Renal cortical epithelial cell (primary cell): ENCODE results near the gene PRPF38B. TPM values are rescaled to one million over a fixed set of nuclear protein-coding genes. Genes with fewer than 3 reads are reported as not detected.
A peak's percentile ranks its signal among the peaks of the same experiment; 100 is the strongest.
"Not testable (repeated sequence)": the region's sequence is repeated elsewhere in the genome, so short reads cannot be mapped to it uniquely, and the experiment has no call there.

Experiments
- DNase-seq: peaks from one replicate; pipeline ENCODE4 v3.0.0-alpha.2; 2011; ENCODE audit warnings: low read depth
- total RNA-seq: library from RNA; depleted of rRNA; stranded (reverse); fragments of >200 nt; gene quantifications from 2 replicates; pipeline ENCODE4 v1.2.3, GENCODE V29; 2014

Gene PRPF38B
- total RNA-seq, 1 donor from 2014 or later: 17.5 TPM

GRCh38 chr1:108679586-108680213 lies 12.4 kb upstream of the PRPF38B start:
- DNase-seq: no peak

DNA sequence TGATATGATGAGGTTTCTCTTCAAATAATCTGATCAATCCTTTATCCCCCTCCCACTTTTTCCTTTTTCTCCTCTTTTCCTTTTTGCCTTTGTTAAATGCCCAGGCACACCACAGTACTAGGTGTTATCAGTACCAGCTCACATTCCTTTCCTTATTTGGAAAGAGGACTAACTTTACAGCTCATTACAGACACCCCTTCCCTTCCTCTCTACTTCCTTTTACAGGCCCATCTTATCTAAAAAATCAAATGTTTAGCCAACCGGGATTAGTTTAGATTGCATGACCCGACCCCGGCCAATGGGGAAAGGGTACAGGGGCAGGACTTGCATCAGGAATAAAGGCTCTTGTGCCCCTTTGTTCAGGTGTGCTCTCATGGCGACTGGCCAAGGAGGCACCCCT lies 10.4 kb upstream of the PRPF38B start:
- not testable (repeated sequence) for DNase-seq

DNA sequence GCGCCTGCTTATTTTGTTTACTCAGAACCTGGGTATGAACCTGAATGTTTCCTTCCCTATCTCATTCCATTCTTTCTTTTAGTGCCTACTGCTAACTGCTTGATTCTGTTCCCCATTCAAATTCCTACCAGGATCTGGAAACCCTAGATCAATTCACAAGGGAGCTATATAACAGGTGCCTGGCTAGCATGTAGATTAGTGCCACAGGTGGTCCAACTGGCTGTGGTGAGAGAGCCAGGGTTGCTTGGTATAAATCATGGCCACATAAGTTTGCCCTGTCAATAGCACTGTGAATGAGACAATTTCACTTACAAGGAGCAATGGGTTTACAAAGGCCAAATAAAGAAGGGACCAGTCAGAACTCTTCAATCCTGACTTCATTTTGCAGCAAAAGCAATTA lies 6.6 kb upstream of the PRPF38B start:
- DNase-seq: no peak

DNA sequence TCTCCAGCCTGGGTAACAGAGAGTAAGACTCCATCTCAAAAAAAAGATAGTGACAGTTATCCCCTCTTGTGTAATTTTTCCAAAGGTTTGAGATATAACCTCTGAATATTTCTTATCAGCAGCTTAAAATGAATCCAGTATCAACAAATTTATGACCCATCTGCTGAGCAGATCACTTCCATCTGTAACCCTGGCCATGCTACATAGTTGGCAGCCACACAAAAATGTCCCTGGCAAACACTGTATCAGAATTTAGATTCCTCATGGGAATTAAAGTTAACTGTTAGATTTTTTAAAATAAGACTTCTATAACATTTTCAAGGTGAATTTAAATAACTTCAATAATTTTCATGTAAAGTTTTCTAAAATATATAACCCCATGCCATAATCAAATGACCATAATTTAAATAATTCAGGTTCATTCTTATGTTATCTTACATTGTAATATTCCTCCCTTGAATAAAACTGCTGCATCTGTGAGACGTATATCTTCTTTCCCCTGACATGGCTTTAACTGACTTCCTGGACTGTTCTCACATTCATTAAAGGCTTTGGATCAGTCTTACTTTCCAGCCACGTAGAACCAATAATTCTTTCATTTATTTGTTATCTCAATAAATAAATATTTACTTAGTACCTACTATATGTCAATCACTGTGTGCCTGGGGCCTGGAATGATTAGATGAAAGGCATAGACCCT lies 5.3 kb upstream of the PRPF38B start:
- DNase-seq: no peak

- peak; percentile 19 for DNase-seq
Measured at GRCh38 chr1:108691128-108691941, 775 bp upstream of the PRPF38B start.

GRCh38 chr1:108692724-108693655 lies 880 bp downstream of the PRPF38B start:
- DNase-seq: peak; percentile 69

GRCh38 chr1:108695535-108695934 lies 3.4 kb downstream of the PRPF38B start:
- no peak for DNase-seq

DNA sequence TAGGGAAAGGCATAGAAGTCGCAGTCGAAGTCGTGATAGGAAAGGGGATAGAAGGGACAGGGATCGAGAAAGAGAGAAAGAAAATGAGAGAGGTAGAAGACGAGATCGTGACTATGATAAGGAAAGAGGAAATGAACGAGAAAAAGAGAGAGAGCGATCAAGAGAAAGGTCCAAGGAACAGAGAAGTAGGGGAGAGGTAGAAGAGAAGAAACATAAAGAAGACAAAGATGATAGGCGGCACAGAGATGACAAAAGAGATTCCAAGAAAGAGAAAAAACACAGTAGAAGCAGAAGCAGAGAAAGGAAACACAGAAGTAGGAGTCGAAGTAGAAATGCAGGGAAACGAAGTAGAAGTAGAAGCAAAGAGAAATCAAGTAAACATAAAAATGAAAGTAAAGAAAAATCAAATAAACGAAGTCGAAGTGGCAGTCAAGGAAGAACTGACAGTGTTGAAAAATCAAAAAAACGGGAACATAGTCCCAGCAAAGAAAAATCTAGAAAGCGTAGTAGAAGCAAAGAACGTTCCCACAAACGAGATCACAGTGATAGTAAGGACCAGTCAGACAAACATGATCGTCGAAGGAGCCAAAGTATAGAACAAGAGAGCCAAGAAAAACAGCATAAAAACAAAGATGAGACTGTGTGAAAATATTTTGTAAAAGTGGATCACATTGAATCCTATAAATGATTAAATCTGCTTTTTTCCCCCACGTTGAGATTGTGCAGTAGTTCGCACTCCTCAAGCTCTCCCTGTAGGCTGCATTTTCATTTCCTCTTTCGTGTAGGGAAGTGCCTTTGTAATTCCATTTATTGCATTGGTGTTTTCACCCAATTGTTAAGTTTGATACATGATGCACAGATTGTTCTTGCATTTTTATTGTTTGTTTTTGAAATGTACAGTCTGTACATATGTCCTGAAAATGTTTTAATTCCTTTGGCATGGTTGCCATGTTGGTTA lies 7.5 kb downstream of the PRPF38B start:
- DNase-seq: no peak

GRCh38 chr1:108701176-108701849 lies 9.2 kb downstream of the PRPF38B start:
- no peak for DNase-seq

DNA sequence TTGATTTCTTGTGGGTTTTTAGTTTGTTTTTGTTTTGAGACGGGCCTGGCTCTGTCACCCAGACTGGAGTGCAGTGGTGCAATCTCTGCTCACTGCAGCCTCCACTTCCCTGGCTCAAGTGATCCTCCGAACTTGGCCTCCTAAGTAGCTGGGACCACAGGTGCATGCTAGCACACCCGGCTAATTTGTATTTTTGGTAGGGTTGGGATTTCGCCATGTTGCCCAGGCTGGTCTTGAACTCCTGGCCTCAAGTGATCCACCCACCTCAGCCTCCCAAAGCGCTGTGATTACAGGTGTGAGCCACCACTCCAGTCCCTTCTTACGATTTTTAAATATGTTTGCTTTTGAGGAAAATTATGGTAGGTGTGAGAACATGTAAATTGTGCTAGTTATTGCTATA lies 10.0 kb downstream of the PRPF38B start:
- not testable (repeated sequence) for DNase-seq

DNA sequence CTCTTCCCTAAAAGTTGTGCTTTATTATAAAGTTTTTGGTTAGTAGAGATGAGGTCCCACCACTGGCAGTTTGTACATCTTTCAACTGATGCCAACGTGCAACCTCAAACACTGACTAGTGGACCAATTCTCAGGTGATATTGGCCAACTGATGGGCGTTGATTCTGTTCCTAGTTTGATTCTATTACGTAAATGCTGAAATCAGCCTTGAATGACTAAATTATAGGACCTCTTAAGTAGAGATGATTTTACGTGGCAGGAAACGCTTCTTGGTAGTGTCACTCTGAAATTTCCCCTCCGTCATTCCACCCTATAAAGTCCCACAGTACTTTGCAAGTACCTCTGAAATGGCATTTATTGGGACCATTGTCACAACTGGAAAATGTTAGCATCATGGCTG lies 11.8 kb downstream of the PRPF38B start:
- DNase-seq: no peak

DNA sequence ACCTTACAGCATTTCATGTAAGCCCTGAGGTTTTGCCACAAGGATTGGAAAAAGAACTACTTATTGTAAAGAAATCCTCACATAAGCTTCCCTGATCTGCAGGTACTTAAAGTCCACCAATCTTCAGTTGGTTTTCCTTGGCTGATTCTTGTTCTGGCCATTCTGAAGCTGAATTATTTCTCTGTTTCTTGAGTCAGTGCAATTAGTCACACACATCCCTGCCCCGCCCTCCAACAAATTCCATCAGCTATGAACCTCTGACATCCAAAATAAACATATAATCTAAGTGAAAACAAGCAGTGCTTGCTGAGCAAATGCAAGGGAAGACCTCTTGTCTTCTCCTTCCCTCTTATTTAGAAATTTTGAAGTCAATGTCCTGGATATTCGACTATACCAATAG lies 12.4 kb downstream of the PRPF38B start:
- DNase-seq: peak; percentile 80

- DNase-seq: no peak
Measured at GRCh38 chr1:108706643-108707042, 14.5 kb downstream of the PRPF38B start.

DNA sequence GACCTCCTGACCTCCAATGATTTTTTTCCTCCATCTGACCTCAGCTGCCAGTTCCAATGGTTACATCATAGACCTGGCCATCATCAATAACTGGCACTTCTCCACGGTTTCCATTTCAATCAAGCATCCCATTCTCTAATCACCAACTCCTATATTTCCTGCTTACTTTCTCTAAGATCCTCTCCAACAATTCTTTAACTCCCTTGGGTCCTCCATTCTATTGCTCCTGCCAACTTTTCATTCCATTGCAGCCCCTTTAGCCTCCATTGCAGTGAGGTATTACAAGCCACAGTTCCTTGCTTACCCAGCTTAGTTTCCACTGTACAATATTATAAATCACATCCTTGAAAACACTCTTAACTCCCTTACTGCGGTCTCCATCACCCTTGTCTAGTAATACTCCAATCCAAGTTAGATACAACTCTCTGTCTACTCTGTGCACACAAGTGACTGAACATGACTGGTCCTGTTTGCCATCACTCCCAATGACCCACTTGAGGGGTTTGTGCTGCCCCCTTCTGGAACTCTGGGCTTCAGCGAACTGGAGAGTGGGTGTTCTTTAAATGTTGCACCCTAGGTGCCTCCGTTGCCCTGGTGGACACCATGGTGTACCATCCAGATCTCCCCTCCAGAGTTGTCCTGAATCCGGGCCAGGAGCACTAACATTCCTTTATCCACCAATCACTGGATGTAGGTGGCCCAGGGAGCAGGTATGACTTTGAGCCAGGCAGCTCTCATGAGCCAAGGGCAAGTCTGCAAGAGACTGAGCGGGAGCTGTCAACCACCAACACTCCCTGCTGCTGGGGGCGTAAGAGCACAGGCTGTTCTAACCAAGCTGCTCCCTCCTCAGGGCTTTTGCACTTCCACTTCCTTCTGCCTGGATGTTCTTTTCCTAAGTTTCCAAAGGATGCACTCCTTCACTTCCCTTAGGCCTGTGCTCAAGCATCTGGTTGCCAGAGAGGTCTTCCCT lies 16.9 kb downstream of the PRPF38B start:
- no peak for DNase-seq

DNA sequence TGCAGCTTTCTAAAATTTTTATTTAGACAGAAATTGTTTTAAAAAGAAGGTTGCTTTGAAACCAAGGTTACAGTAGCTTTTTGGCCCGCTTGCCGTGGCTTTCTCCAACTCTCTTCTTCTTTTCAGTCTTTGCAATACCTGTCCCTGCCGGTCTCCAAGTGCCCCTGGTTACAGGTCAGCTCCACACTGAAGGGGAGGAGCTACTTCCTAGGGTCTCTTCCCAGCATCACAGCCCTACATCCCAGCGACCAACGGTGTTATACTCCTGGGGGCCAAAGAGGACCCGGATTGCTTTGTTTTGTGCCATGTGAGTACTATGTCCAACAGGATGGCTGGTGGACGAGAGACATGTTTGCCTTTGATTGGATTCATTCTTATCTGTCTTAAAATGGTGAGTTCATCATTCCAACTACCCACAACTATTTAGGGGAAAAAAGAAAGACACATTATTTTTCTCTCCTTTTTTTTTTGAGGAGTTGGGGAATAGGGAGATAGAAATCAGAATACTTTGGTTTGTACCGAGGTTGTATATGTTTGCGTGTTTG lies 20.6 kb downstream of the PRPF38B start, which contains the start of gene FNDC7:
FNDC7 (plus strand) TSS at position 303 of the 545 bp plus-strand sequence; CDS start at position 329, 26 bp downstream.
- no peak for DNase-seq

DNA sequence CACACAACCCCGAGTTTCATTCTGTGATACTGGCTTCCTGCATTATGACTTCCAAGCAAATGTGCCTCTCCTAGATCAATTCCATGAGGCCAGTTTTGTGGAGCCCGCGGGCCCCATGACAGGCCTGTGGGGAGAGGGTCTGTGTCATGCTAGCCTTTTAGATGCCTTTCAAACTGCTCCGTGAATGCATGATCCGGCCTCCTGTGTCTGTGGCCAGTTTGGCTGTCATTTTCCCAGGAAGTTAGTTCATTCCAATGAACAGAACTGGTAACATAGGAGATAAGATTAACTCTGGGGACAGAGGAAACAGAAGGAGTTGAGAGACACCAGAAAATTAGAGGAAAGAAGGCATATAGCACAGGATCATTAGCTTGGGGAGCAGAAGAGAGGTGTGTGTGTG lies 23.8 kb downstream of the PRPF38B start:
- no peak for DNase-seq

GRCh38 chr1:108716437-108717230 lies 24.5 kb downstream of the PRPF38B start:
- DNase-seq: no peak
